ENCODE results near the gene DYDC2.
"Not testable (repeated sequence)": the region's sequence is repeated elsewhere in the genome, so short reads cannot be mapped to it uniquely, and the experiment has no call there.

The DYDC2 gene

DNA sequence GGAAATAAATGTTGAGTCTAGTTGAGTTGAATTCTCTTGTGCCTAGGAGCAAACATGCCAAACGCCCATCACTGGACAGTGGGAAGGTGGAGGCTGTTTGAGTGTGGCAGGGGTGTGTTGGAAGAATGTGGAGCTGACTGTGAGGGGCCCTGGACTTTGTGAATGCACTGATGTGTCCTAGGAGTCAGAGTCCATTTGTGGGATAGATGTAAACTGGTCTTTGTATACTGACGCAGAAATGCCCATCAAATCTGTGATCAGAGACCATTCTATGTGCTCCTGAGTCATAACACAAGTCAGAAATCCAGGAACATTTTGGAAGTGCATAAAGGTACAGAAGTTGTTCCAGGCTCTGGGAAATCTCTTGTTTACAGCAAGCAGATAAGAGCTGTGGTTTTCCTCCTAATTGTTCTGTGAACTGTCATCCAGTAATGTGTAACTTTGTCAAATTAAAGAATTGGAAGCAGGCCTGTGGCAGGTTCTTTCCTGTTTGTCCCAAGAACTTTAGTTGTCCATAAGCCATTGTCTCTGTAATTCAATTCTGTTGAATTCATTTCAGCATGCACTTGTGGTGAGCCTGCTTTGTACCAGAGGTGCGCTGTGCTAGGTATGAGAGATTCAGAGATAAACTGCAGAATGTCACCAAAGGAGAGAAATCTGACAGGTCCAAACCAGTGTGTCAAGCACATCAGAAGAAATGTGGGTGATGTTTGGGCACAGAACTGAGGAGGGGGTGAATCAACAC lies 59.3 kb downstream of the DYDC2 start:
- DNase-seq = no peak

DNA sequence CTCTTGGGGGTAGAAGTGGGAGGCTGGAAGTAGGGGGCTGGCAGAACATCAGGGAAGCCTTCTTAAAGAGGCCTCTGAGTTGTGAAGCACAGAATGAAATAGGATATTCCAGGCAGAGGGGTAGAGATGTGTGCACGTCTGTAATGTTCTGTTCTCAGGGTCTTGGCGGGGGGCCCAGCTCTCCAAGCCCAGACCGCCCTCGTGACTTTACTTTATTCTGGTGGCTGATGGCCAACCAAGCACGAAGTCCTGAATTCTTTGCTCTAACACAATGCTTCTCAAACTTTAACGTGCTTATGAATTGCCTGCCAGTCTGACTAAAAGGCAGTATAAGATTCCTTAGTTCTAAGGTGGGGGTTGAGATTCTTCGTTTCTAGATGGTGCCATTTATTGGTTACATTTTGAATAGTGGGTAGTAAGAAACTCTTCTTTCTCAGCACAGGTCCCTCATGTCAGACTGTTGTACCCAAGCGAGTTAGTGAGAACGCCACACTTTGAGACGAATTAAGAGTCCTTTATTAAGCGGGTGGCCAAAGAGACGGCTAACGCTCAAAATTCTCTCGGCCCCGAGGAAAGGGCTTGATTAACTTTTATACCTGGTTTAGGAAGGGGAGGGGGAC lies 60.0 kb downstream of the DYDC2 start:
- no peak for DNase-seq

DNA sequence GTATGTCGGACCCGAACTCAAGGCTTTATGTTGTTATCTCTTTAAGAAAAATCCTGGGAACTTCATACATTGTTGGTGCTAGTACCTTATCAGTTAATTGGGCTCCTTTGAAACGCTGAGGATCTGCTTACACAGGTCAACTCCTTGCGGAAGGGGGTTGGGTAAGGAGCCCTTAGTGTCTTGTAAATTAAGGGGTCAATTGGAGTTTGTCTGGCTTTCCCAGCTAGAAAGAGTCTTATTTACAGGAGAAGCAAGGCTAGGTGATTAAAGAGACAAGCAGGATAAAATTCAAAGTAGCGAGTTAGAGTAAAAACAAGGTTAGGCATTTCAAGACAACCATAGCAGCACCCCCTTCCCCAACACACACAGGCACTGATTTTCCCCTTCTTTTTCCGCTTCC lies 60.7 kb downstream of the DYDC2 start:
- not testable (repeated sequence) for DNase-seq

Data from NCI-H187 (cell line).